HG03025 (cell line): Measurements from ENCODE around the gene ALDH9A1.
"Not testable (repeated sequence)": the region's sequence is repeated elsewhere in the genome, so short reads cannot be mapped to it uniquely, and the experiment has no call there.

Source experiments
- ATAC-seq: cut with Tn5 transposase; IDR thresholded peaks from one replicate; pipeline ENCODE4 v1.9.1; 2021; ENCODE audit warnings: mild to moderate bottlenecking, moderate library complexity; ENCODE audit not compliant: unreplicated experiment, low FRiP score

The ALDH9A1 gene

DNA sequence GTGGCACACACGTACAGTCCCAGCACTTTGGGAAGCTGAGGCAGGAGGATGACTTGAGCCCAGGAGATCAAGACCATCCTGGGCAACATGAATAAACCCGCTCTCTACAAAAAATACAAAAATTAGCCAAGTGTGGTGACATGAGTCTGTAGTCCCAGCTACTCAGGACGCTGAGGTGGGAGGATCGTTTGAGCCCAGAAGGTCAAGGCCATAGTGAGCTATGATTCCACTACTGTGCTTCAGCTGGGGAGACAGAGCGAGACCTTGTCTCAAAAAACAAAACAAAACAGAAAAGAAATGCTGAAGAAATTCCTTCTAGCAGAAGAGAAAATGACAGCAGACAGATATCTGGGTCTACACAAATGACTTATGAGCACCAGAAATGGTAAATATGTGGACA lies 10.3 kb downstream of the ALDH9A1 start:
- ATAC-seq: no peak

- peak; percentile 36 for ATAC-seq
These were observed 11.4 kb downstream of the ALDH9A1 start for GRCh38 chr1:165686971-165687433.

DNA sequence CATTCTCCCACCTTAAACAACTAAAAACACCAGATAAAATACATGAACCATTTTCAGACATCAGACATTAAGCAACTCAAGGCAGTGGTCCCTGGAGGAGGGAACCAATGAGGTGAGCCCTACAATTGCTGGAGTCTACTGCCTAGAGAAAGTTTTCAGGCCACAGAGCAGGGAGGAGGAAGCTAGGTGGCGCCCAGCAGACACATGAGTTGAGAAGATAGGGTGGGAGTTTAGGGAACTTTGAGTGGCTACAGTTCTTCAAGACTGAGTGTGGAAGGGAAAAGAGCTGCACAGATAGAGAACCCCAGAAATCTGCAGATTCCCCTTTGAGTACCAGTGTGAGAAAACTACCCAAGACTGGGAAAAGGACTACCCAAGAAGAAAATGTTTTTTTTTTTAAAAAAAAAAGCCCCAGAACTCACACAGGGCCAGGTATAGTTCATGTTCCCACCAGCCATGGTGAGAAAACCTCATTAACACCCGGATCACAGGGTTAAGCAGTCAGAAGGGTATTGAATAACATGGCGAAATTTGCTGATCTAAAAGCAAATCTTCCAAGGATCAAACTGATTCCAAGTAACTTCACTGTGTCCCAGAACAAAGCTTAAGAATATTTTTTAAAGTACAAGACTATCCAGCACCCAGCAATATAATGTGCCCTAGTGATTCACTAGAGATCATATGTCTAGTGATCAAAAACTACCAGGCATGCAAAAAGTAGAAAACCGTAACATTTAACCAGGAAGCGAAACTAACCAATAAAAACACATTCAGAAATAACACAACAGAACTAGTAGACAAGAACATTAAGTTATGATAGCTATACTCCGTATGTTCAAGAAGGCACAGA lies 12.0 kb downstream of the ALDH9A1 start:
- peak; percentile 62 for ATAC-seq

DNA sequence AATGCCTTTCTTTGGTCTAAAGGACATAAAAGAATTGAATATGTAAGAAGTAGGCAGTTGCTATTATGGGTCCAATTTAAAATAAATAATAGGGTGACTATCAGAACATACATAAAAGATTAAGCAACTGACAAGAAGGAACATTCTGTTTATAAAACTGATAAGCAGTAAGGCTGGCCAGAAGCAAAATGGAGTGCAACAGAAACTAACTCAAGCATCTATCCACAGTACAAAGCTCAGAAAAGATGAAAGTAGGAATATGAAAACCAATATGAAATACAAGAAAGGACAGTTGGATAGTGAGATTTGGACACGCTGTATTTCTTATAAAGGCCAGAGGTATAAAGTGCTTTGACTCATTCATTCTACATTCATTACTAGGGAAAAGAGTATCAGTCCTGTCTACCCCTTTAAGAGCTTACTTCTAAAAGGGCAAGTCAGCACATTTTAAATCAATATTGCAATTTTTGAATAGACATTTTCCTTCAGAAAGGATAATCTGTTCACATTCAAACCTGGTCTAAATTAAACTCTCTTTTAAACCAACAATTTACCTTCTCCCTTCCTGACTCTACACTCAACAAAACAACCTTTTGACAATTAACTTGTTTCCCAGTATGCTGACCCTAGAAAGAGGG lies 14.4 kb downstream of the ALDH9A1 start:
- no peak for ATAC-seq

- not testable (repeated sequence) for ATAC-seq
These were observed 17.6 kb downstream of the ALDH9A1 start for GRCh38 chr1:165680773-165681172.

DNA sequence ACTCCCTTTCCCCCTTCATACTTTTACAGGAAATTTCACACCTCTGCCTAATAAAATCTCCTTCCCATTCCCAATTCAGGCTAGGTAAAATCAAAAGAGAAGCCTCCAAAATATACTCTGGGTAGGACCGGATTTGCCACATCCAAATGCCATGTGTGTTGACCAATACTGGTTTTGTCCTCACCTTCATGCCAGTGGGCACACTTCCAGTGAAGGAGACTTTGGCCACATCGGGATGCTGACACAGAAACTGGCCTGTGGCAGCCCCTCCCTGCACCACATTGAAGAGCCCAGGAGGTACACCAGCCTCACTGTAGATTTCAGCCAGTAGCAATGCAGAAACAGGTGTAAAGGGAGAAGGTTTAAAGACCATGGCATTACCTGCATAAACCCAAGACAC lies 18.1 kb downstream of the ALDH9A1 start:
- no peak for ATAC-seq

DNA sequence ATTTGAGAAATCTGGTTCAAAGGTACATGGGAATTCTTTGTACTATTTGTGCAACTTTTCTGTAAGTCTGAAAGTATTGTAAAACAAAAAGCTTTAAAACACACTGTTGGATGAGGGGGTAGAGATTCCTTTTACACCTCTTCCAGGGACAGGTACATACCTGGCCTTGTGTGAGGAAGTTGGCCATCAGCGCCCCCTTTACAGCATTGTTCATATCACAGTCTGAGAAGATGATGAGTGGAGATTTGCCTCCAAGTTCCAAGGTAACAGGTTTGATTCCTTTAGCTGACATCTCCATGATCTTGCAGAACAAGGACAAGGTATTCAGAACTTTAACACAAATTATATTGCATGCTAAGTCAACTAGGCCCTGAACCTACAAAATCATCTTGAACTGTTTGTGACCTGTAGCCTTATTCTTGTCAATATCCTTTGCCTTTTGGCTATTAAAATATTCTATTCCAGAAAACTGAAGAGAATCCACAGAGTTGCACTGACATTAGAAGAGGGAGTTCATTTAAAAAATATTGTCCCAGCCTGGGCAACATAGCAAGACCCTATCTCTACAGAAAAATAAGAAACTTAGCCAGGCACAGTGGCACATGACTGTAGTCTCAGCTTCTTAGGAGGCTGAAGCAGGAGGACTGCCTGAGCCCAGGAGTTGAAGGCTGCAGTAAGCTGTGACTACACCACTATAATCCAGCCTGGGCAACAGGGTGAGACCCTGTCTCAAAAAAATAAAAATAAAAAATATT lies 18.9 kb downstream of the ALDH9A1 start:
- ATAC-seq: no peak

DNA sequence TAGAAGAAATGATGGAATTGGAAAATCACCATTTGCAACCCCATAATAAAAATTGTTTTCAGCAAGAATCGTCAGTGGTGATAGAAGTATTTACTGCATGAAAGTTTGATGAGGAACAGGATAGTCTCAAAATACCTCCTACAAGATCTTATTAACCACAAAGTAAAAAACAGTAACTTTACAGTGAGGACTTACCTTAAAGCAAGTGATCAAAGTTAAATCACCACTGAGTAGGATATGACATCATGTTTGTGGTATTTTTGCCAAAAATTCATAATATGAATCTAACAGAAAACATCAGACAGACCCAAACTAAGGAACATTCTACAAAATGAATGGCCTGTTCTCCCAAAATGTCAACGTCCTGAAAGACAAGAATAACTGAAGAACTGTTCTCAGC lies 19.9 kb downstream of the ALDH9A1 start:
- ATAC-seq: no peak

DNA sequence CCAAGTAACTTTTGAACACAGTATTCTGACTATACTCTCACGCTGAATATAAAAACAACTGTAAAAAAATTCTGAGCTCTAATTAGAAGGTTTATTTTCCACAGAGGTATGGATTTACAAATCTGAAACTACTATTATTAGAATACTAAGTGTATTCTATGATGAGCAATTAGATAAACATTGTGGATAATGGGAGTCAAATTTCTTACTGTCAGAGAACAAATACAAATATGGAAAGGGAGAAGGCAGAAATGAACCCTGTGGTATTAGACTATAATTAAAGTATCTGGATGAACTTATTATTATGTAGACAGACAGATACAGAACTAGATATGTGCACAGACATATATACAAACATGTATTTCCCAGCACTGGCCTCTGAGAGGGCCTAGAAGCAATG lies 22.6 kb downstream of the ALDH9A1 start:
- ATAC-seq: no peak

DNA sequence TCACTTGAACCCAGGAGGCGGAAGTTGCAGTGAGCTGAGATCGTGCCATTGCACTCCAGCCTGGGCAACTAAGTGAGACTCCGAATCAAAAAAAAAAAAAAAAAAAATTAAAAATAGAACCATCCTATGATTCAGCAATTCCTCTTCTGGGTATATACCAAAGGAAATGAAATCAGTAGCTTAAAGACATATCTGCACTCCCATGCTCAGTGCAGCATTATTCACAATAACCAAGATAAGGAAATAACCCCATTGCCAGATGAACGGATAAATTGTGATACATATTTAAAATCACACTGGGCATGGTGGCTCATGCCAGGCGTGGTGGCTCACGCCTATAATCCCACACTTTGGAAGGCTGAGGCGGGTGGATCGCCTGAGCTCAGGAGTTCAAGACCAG lies 23.8 kb downstream of the ALDH9A1 start:
- no peak for ATAC-seq

DNA sequence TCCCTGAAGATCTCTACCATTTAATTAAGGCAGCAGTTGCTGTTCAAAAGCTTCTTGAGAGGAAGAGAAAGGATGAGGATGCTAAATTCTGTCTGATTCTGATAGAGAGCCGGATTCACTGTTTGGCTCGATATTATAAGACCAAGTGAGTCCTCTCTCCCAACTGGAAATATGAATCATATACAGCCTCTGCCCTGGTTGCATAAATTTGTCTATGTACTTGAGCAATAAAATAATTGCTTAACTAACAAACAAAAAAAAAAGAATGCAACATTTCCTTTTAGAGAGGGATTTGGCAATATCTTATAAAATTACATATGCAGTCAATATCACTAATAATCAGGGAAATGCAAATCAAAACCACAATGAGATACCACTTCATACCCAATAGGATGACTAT lies 26.8 kb downstream of the ALDH9A1 start:
- ATAC-seq: no peak

GRCh38 chr1:165668184-165668583 lies 30.2 kb downstream of the ALDH9A1 start:
- no peak for ATAC-seq

- ATAC-seq: no peak
These were observed 32.1 kb downstream of the ALDH9A1 start for GRCh38 chr1:165666152-165666825.

DNA sequence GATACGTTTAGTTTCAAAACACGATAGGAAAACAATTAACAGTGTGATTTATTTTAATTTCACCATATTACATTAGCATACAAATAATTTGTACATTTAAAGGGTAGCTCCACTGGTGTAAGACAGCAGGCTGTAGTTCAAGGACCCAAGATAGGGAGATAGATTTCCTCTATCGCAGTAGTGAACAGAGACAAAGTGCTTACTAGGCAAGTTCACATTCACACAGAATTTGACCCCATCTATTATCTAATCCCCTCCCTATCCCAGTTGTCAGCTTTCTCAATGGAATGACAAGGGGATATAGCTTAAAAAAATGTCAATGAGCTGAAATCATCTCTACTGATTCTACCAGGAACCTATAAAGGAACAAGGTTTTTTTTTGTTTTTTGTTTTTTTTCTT lies 36.2 kb downstream of the ALDH9A1 start:
- no peak for ATAC-seq

DNA sequence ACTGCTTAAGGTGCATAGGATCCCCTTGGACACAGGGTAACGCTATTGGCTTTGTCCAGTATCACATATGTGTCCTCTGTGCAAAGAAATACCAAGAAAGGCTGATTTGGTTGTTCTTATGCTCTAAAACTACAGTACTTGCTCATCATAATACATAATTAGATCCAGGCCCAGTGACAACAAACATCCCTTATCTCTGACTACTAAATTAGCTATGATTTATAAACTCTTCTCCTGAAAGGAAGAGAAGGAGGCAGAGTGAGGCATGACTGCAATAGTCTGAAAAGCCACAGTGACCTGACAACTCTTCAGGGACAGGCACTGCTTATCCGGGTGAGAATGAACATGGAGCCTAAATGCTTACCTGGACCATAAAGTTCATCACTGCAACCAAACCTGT lies 36.7 kb downstream of the ALDH9A1 start:
- ATAC-seq: no peak

GRCh38 chr1:165659581-165659895 lies 38.8 kb downstream of the ALDH9A1 start:
- no peak for ATAC-seq

DNA sequence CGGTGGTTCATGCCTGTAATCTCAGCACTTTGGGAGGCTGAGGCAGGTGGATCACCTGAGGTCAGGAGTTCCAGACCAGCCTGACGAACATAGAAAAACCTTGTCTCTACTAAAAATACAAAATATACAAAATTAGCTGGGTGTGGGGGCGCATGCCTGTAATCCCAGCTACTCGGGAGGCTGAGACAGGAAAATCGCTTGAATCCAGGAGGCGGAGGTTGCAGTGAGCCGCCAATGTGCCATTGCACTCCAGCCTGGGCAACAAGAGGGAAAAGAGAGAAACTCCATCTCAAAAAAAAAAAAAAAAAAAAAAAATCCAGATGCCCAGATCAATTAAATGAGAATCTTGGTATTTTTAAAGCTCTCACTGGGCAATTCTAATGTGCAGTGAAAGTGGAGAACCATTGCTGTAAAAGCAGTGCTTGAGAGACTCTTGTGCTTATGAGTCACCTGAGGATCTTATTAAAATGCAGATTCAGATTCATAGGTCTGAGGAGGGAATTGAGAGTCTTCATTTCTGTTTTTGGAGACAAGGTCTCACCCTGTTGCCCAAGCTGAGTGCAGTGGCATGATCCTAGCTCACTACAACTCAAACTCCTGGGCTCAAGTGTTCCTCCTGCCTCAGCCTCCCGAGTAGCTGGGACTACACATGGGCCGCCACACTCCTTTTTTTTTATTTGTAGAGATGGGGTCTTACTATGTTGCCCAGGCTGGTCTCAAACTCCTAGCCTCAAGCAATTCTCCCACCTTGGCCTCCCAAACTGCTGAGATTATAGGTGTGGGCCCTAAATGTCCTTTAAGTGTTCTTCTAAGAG lies 39.4 kb downstream of the ALDH9A1 start:
- not testable (repeated sequence) for ATAC-seq

DNA sequence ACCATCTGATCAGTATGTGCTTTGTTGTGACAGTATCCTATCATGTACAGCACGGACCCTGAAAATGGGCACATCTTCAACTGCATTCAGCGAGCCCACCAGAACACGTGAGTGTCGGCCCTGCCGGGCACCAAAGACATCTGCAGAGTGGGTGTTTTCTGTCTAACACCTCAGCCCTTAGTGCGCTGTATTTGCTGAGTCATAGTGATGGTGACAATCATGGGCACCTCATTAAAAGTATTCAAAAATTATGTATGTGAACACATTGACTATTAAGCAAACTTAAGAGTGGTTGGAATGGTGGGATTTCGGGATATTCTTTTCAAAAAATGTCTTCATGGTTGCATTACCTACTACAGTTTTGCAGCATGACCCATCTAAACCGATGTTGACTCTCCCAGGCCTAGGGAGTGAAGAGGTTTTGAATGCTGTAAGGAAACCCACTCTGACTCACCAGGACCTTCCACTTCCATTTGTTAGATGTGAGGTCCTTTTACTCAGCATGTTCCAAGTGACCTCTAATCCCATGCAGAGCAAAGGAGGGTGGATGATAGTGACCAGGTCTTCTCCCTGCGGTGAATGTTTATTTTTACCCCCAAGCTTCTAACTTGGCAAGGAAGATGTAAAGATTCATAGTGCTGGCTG lies 47.3 kb downstream of the ALDH9A1 start:
- no peak for ATAC-seq

DNA sequence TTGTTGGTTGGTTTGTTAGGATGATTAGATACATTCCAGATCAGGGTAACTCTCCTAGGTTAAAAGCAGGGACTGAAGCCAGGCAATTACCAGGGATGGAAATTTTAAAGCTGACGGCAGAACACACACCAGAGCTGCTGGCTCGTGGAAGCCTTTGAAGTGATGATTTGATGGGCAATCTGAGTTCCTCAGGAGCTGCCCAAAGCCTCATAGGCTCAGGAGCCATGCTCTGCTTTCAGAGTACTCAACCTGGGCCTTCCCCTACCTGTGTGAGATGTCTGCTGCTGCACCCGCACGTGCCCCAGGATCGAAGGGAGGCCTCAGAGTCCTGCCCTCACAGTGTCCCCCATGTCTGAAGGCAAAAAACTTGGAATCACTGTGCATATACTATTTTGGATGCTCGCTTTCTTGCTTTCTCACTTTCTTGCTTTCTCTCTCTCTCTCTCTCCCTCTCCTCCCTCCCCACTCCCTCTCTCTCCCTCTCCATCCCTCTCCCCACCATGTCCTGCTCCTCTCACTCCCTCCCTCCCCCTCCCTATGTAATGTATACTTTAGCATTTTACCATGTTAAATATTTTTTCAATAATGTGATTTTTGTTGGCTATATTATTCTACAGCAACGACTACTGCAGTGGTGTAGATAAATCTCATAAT lies 49.3 kb downstream of the ALDH9A1 start:
- no peak for ATAC-seq
